ENCODE measurements around the gene DUSP19.

DUSP19 gene

DNA sequence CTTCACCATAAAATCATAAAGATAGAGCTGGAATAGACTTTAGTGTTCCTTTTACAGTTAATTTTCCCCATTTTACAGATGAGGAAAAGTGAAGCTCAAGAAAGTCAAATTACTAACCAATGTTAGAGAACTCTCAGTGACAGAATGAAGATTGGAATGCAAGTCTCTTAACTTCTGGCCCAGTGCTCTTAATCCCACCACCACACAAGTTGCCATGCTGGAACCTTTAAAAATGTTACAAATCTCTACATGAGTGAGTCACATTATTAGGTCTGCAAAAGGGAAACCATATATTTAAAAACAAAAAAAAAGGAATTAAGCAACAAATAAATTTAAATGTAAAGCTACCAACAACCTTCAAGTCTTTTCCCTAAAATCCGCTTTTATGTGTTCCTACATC is 43.7 kb upstream of the DUSP19 start:
- TF ChIP-seq TAF1 (IDR thresholded peaks at IDR 0.05; ENCODE audit: borderline replicate concordance, insufficient read depth, low read length) (no peak), FOXP2 (optimal IDR thresholded peaks at IDR 0.05; ENCODE audit: borderline replicate concordance, extremely low read depth, extremely low read length, insufficient read depth) (no peak), SIN3A (IDR thresholded peaks at IDR 0.05; ENCODE audit: borderline replicate concordance, insufficient read depth, low read length) (no peak), POLR2AphosphoS5 (IDR thresholded peaks at IDR 0.05; ENCODE audit: low read depth, low read length) (no peak)
- TF ChIP-seq, protein P1, sequence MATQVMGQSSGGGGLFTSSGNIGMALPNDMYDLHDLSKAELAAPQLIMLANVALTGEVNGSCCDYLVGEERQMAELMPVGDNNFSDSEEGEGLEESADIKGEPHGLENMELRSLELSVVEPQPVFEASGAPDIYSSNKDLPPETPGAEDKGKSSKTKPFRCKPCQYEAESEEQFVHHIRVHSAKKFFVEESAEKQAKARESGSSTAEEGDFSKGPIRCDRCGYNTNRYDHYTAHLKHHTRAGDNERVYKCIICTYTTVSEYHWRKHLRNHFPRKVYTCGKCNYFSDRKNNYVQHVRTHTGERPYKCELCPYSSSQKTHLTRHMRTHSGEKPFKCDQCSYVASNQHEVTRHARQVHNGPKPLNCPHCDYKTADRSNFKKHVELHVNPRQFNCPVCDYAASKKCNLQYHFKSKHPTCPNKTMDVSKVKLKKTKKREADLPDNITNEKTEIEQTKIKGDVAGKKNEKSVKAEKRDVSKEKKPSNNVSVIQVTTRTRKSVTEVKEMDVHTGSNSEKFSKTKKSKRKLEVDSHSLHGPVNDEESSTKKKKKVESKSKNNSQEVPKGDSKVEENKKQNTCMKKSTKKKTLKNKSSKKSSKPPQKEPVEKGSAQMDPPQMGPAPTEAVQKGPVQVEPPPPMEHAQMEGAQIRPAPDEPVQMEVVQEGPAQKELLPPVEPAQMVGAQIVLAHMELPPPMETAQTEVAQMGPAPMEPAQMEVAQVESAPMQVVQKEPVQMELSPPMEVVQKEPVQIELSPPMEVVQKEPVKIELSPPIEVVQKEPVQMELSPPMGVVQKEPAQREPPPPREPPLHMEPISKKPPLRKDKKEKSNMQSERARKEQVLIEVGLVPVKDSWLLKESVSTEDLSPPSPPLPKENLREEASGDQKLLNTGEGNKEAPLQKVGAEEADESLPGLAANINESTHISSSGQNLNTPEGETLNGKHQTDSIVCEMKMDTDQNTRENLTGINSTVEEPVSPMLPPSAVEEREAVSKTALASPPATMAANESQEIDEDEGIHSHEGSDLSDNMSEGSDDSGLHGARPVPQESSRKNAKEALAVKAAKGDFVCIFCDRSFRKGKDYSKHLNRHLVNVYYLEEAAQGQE (IDR thresholded peaks at IDR 0.05; ENCODE audit: insufficient read depth in 1 of 2, low read depth in 2 of 2, low read length in 2 of 2) = no peak

DNA sequence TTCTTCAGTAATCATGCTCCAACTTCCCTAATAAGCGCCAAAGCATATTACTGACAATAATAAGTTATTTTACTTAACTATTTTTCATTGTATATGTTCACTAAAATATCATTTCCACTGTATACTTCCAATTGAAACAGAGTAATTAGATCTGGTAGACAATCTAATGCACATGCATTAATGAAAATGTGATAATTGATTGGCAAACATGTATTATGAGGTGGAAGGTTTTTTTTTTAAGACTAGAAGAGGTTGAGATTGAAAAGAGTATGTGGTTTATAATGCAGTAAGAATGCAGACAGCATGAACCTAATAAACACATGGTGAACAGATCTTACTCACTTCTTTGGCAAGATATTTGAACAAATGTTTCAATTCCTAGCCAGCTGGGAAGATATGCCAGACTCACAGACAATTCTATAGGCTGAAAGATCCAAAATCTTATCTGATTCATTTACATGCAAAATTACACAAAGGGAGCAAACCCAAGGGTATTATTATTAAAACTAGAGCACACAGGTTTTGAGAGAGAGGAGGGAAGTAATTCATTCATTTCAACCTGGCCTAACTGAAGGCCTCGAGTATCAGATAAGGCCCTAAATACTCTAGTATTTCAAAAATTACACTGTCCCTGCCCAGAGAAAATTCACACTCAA is 43.1 kb upstream of the DUSP19 start:
- TF ChIP-seq, protein P1 (IDR thresholded peaks at IDR 0.05; ENCODE audit: insufficient read depth in 1 of 2, low read depth in 2 of 2, low read length in 2 of 2) = no peak
- TF ChIP-seq FOXP2 (optimal IDR thresholded peaks at IDR 0.05; ENCODE audit: borderline replicate concordance, extremely low read depth, extremely low read length, insufficient read depth) = no peak

DNA sequence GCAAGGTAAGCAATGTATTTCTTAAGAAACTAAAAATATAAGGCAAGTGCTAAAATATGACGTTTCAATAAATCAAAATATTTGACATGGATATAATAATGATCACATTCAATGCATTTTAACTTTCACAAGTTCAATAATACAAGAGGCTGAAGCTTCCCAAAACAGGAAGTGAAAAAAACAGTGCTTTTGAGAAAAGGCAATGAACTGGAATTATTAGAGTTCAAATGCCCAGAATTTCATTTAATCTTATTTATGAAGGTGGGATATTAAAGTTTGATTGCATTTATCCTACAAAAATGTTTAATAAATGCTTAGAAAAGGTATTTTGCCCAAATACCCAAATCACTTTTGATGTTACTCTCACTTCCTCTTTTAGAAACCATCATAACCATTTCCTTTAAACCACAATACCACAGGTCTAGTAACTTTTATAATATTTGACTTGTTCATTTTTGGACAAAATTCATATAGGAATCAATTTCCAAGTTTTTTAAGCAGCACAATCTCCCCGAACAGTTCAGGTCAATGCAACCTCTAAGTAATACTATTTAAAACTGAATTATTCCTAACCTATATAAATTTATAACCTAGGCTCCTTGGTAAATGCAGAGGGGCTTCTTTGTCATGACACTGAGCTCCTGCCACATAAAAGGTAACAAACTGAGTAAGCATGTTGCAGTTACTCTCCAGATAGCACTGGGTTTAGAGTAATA is 42.4 kb upstream of the DUSP19 start:
- no peak for TF ChIP-seq POLR2AphosphoS5 (IDR thresholded peaks at IDR 0.05; ENCODE audit: low read depth, low read length)
- TF ChIP-seq FOXP2 (optimal IDR thresholded peaks at IDR 0.05; ENCODE audit: borderline replicate concordance, extremely low read depth, extremely low read length, insufficient read depth) = no peak
- TF ChIP-seq, protein P1 (IDR thresholded peaks at IDR 0.05; ENCODE audit: insufficient read depth in 1 of 2, low read depth in 2 of 2, low read length in 2 of 2) = no peak
- no peak for TF ChIP-seq SIN3A (IDR thresholded peaks at IDR 0.05; ENCODE audit: borderline replicate concordance, insufficient read depth, low read length)
- no peak for TF ChIP-seq TAF1 (IDR thresholded peaks at IDR 0.05; ENCODE audit: borderline replicate concordance, insufficient read depth, low read length)

DNA sequence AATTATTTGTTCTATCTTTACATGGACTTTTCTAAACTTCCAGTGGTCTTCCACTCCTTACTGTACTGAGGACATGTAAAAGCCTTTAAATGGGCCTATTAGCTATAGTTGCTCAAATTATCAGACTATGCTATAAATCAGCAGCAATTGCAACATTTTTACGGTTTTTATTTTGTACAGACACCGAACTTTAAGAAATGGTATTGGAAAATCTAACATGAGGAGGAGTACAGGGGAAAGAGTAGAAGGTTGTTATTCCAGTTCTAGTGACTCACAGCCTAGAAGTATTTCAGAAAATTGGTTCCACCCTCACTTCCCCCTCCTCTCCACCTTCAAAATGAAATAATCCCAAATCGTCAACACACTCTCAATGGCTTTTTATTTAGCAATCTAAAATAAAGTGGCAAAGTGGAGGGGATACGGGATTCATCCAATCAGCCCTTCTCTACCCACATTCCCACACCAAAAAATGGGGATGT is 41.4 kb upstream of the DUSP19 start:
- TF ChIP-seq SIN3A (IDR thresholded peaks at IDR 0.05; ENCODE audit: borderline replicate concordance, insufficient read depth, low read length) = 0 out of 2 replicates have a peak, but pooled peaks have one; percentile 33
- no peak for TF ChIP-seq FOXP2 (optimal IDR thresholded peaks at IDR 0.05; ENCODE audit: borderline replicate concordance, extremely low read depth, extremely low read length, insufficient read depth)

DNA sequence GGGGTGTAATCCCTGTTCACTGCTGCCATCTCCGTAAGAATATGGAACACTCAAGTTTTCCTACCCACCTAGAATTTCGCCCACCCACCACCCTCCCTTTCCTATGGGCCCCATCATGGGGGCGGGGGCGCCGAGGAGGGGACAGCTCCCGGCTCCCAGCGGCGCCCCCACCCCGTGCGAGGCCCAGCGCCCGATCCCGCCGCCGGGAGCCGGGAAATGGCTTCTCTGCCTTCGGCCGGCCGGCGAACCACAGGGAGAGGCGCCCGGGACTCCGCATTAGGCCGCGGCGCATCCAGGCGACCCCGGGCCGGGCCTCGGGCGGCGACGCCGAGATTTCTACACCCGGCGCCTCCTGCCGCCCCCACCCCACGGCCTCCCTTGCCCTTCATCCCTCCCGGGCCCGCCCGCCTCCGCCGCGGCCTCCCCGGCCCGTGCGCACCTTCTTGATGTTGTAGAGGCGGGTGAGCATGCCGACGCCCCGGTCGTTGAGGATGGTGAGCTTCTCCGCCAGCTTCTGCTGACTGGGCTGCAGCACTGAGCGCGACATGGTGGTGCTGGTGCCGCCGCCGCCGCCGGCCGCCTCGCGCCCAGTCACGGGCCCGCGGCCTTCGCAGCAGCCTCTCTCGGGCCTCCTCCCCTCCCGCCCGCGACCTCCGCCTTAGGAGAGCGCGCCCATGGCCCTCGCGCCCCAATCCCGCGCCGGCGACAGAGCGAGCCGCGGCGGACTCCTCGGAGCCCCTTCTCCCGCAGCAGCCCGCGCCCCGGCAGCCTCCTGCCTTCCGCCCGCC is 40.8 kb upstream of the DUSP19 start:
- no peak for TF ChIP-seq FOXP2 (optimal IDR thresholded peaks at IDR 0.05; ENCODE audit: borderline replicate concordance, extremely low read depth, extremely low read length, insufficient read depth)
- TF ChIP-seq POLR2AphosphoS5 (IDR thresholded peaks at IDR 0.05; ENCODE audit: low read depth, low read length) = no peak
- TF ChIP-seq SIN3A (IDR thresholded peaks at IDR 0.05; ENCODE audit: borderline replicate concordance, insufficient read depth, low read length) = no peak
- TF ChIP-seq TAF1 (IDR thresholded peaks at IDR 0.05; ENCODE audit: borderline replicate concordance, insufficient read depth, low read length) = no peak
- TF ChIP-seq, protein P1 (IDR thresholded peaks at IDR 0.05; ENCODE audit: insufficient read depth in 1 of 2, low read depth in 2 of 2, low read length in 2 of 2) = no peak
